GM15510 (cell line): ENCODE data around the gene GRID2.

Experiments used
- POLR2A ChIP-seq: IDR thresholded peaks from 3 replicates; pipeline ENCODE4 v1.6.1; 2011; ENCODE audit warnings: borderline replicate concordance; ENCODE audit not compliant: insufficient read length; ENCODE audit errors: extremely low read depth

The GRID2 gene

DNA sequence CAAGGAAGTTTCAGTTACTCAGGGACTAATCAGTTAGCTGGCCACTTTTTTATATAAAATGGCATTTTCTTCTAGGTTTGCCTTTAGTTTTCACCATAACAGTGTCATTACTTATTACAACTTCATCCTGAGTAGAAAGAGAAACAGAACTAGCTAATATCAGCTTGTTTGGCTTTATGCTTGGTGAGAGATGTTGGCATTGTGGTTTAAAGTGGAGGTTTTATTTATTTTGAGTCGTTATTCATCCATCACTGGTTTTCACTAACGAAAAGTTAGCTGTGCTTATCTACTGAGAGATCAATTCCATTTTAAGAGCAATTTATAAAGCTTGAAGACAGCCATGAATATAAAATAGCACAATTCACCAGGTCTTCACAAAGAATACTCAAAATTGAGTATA is 714.5 kb downstream of the GRID2 start:
- TF ChIP-seq POLR2A: no peak

DNA sequence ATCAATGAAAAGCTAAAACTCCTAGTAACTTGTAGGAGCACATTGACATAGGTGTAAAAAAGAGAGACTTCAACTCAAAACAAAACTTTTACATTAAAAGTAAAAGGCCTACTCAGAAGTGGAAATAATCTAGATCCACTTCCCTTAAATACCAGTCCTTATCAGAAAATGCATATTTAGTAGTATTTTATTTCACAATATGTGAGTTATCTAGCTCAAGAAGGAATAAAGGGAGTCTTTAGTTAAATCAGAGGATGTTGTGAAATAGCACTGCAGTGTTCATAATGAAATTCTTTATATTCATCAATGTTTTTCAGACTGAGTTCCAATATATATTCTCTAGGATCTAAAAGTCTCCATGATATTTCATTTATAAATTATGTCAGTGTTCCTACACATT is 715.0 kb downstream of the GRID2 start:
- no peak for TF ChIP-seq POLR2A

- no peak for TF ChIP-seq POLR2A
Observed at GRCh38 chr4:93029769-93030168, 726.0 kb downstream of the GRID2 start.

DNA sequence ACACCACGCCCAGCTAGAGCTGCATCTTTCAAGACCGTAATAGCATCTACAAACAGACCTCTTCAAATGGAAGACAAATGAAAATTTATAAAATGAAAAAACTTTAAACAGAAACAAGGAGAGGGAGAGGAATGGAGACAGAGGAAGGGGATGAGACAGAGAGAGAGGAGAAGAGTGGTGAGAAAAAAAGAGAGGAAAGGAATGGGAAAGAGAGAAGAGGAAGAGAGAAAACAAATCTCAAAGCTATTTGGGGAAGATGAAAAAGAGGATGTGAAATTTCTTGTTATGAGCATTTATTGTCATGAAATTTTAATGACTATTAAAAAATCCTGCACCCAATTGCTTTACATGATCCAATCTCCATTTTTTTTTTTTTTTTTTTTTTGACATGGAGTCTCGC is 726.9 kb downstream of the GRID2 start:
- no peak for TF ChIP-seq POLR2A

DNA sequence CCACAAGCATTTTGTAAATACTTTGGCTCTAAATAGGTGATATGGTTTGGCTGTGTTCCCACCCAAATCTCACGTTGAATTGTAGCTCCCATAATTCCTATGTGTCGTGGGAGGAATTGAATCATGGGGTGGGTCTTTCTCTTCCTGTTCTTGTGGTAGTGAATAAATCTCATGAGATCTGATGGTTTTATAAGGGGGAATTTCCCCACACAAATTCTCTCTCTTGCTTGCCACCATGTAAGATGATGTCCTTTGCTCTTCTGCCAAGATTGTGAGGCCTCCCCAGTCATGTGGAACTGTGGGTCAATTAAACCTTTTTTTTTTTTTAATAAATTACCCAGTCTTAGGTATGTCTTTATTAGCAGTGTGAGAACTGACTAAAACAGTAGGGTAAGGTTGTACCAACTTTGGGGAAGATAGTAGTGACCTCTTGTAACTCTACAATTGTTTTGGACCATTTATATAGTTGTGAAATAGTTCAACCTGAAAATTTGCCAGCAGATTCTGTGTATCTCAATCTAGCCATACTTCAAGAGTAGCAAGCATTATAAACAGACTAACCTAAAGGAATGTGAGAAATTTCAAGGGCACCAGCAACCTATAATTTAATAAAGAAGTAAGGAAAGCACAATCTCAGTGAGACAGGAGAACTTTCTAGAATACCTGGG is 727.8 kb downstream of the GRID2 start:
- TF ChIP-seq POLR2A: no peak

DNA sequence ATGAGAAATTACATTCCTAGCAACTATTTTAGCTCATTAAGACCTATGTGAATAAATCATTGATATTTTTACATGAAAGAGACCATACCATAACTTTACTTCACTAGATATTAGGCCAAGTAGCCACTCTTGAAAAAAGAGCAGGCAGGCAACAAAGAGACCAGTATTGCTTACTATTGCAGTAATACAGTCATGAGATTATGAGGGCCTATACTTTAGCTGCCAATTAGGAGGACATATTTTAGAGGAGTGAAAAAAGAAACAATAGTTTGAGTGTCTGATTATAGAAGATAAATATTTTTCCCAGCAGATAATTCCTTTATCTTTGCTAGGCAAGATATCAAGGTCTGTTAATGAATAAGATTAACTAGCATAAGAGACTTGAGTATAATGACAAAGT is 739.0 kb downstream of the GRID2 start:
- TF ChIP-seq POLR2A: no peak

DNA sequence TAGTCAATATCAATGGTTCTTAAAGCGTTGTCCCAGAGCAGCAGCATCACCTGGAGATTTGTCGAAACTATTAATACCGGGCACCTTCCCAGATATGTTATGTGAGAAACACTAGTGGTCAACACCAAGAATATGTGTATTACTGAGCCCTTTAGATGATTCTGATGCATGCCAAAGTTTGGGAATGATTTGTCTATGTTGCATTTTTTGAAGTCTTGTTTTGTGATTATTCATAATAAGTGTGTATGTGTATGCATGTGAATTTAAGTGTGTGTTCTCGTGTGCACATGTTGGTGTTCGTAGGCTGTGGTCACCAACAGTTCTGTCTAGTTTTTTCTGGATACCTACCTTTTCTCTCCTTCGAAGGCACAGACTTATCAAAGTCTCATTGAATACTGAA is 749.4 kb downstream of the GRID2 start:
- TF ChIP-seq POLR2A: no peak

- TF ChIP-seq POLR2A: no peak
Observed at GRCh38 chr4:93061826-93062225, 758.1 kb downstream of the GRID2 start.

DNA sequence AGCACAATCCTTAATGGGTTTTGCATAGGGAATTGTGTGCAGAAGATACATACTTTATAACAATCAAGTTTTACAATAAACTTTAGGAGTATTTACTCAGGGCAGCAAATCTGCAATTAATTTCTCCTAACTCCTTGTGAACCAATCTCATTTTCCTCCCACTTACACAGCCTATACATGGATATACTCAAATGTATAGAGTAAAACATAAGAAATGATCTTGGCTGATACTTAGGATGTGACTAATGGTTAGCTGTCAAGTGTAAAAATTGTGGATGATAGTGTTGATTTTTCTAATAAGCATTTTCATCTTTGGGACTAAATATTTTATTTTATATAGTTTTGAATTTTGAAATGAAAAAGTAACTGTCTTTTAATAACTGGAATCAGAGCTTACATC is 759.6 kb downstream of the GRID2 start:
- TF ChIP-seq POLR2A: no peak

DNA sequence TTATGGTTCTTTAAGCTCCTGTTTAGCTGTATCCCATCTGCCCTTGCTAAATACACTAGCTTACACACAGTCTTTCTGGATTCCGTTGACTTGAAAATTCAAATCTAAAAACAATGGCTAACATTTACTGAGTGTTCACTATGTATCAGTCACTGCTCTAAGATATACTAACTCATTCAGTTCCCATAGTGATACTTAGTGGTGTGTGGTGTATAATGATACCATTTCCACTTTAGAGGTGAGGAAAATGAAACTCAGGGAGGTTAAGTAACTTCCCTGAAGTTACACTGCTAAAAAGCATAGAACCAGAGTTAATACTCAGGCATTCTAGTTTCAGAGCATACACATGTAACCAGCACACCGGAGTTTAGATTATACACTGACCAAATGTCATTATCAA is 762.0 kb downstream of the GRID2 start:
- TF ChIP-seq POLR2A: no peak

GRCh38 chr4:93066749-93067148 is 763.0 kb downstream of the GRID2 start:
- no peak for TF ChIP-seq POLR2A

- no peak for TF ChIP-seq POLR2A
Observed at GRCh38 chr4:93072292-93072691, 768.5 kb downstream of the GRID2 start.

DNA sequence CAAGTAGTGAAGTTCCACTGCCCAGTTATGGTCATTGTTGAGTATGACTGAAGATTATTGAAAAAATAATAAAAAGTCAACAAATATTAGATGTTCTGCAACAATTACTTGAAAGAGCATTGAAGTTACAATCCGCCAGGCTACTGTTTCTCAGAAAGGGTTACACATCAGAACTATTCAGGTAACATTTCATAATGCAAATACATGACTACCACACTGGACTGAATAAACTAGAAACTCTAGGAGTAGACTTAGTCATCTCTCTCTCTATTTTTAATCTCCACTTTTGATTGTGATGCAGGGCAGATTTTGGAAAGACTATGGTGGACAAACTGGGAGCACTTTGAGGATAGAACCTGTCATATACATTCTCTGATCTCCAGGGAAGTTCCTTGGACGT is 776.5 kb downstream of the GRID2 start:
- TF ChIP-seq POLR2A: no peak

- TF ChIP-seq POLR2A: no peak
Observed at GRCh38 chr4:93084599-93085305, 781.0 kb downstream of the GRID2 start.

DNA sequence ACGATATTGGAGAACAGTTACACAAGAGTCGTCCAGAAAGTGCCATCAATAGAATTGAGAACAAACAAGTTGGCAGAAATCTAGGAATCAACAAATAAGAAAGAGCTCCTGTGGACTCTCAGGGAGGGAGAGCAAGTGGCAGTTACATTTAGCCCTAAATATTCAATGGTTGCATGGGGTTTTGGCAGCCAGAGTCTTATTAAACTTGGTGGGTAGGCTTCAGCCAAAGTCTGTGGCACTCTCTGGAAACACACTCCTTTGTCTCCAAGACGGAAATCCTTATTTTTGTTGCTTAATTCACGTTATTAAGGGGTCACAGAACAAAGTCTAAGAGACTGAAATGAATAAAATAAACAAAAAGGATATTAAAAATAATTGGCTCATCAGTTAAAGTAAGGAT is 782.6 kb downstream of the GRID2 start:
- no peak for TF ChIP-seq POLR2A

DNA sequence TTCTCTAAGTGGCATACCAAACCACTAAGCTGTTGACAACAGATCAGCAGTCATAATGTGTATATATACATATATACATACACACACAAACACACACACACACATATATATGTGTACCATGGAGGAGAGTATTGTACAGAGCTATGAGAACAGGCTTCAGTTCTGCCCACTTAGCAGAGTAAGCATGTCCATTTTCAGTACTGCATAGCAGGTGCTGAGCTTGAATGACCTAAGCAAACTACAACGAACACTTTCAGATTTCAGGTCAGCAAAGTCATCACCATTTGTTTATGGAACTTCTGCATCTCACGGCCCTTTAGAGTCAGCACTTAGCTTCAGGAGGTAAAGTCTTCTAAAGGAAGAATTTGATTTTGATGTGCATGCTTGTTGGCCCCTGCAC is 789.0 kb downstream of the GRID2 start:
- no peak for TF ChIP-seq POLR2A
